H1 (cell line): Measurements from ENCODE around the gene OGDHL. TPM values are rescaled to one million over a fixed set of nuclear protein-coding genes. Genes with fewer than 3 reads are reported as not detected.

Experiments used
- HDAC2 ChIP-seq, 2 experiments: fragments of 300-600 bp in 1 of 2; sonication (generic) in 1 of 2; IDR thresholded peaks; 2 replicates each; pipeline ENCODE4 v1.6.1; 2011 to 2012; ENCODE audit warnings: low read depth in 2 of 2, low read length in 2 of 2, mild to moderate bottlenecking in 2 of 2, moderate library complexity in 2 of 2, borderline replicate concordance in 1 of 2, inconsistent platforms in 1 of 2
- polyA plus RNA-seq, 7 experiments: library from polyadenylated mRNA; depleted of rRNA in 3 of 7; stranded (reverse) in 5 of 7; unstranded in 2 of 7; fragments of >200 nt in 5 of 7; fragments of 200-250 nt in 2 of 7; gene quantifications; 1 replicate in 5 of 7; 2 replicates in 1 of 7; 4 replicates in 1 of 7; pipeline versions ENCODE4 v1.2.1 to v1.2.3, GENCODE V29; 2011 to 2013; ENCODE audit warnings: missing spikeins in 2 of 7, mixed read lengths in 2 of 7
- total RNA-seq: library from RNA; stranded (reverse); fragmentation: NEBNext Ultra II Directional; extraction: Animal tissue kit (Norgen Biotek cat#: 25700); gene quantifications from 2 replicates; pipeline ENCODE4 v1.2.1, GENCODE V29; 2021

Gene OGDHL
- total and polyA plus RNA-seq, 2 of the 8 experiments (the other 6 are each of a cell fraction or from before 2014, with no cell fraction given) = 16.1 to 16.6 TPM

- TF ChIP-seq HDAC2 (IDR thresholded peaks at IDR 0.05; ENCODE audit: borderline replicate concordance in 1 of 2, low read depth in 2 of 2, low read length in 2 of 2) = no peak
Observed at GRCh38 chr10:49740346-49741107, 21.6 kb downstream of the OGDHL start (continued).
